H1 (cell line): ENCODE results near the gene GRIK4. TPM values are rescaled to one million over a fixed set of nuclear protein-coding genes. Genes with fewer than 3 reads are reported as not detected.

ENCODE experiments used
- CTCF ChIA-PET: fragments of 300-600 bp; sonication (Branson Sonifier 250); formaldehyde crosslinking; loops from one replicate; lab custom pipeline; 2021; ENCODE audit not compliant: partially characterized antibody; lab: Charles Lee
- POLR2A ChIA-PET: fragments of 300-600 bp; sonication (Branson Sonifier 250); formaldehyde crosslinking; loops from one replicate; lab custom pipeline; 2021; ENCODE audit warnings: inconsistent platforms; ENCODE audit not compliant: partially characterized antibody; lab: Charles Lee
- DNase-seq, 2 experiments: peaks; one replicate each; pipeline versions ENCODE4 v3.0.0 to v3.0.0-alpha.2; 2010 to 2022; ENCODE audit warnings: low spot score in 2 of 2, low read depth in 1 of 2, mixed read lengths in 1 of 2
- FAIRE-seq: peaks from 2 replicates; lab custom pipeline; 2011; peaks lifted over from hg19 to GRCh38; lab: Jason Lieb, UNC
- H2AFZ ChIP-seq: 2 replicates; pipeline ENCODE4 v1.8.1; 2012; ENCODE audit warnings: low read length, inconsistent platforms
- H2AK5ac ChIP-seq: 2 replicates; pipeline ENCODE4 v1.6.1; 2013; ENCODE audit warnings: low read depth, low read length
- H2BK120ac ChIP-seq: replicated peaks from 2 replicates; pipeline ENCODE3; 2013; ENCODE audit warnings: low read depth, low read length, inconsistent platforms
- H2BK12ac ChIP-seq: 2 replicates; pipeline ENCODE4 v1.6.1; 2013; ENCODE audit warnings: low read depth, low read length
- H2BK15ac ChIP-seq: 2 replicates; pipeline ENCODE4 v1.6.1; 2013; ENCODE audit warnings: low read length
- H2BK20ac ChIP-seq: 2 replicates; pipeline ENCODE4 v1.6.1; 2013; ENCODE audit warnings: low read length
- H2BK5ac ChIP-seq: 2 replicates; pipeline ENCODE4 v1.6.1; 2013; ENCODE audit warnings: low read depth, low read length
- H3K14ac ChIP-seq: 2 replicates; pipeline ENCODE4 v1.6.1; 2013; ENCODE audit warnings: inconsistent platforms; ENCODE audit not compliant: insufficient read length
- H3K18ac ChIP-seq: 2 replicates; pipeline ENCODE4 v1.6.1; 2013; ENCODE audit warnings: low read length; ENCODE audit errors: extremely low read depth
- H3K23ac ChIP-seq: 2 replicates; pipeline ENCODE4 v1.6.1; 2013; ENCODE audit warnings: inconsistent platforms; ENCODE audit not compliant: insufficient read length
- H3K23me2 ChIP-seq: 2 replicates; pipeline ENCODE4 v1.6.1; 2013; ENCODE audit warnings: low read depth, low read length
- H3K27ac ChIP-seq: 2 replicates; pipeline ENCODE4 v1.6.1; 2011; ENCODE audit warnings: low read depth, low read length, inconsistent platforms
- H3K27me3 ChIP-seq, 4 experiments: replicated peaks in 1 of 4; 1 replicate in 1 of 4; 2 replicates in 3 of 4; pipeline versions ENCODE4 v1.6.1 to v1.8.1; 2011 to 2013; ENCODE audit warnings: low read length in 3 of 4, mild to moderate bottlenecking in 3 of 4, inconsistent platforms in 2 of 4, mixed read lengths in 2 of 4, moderate library complexity in 1 of 4; ENCODE audit not compliant: control insufficient read depth in 3 of 4, insufficient read depth in 3 of 4; ENCODE audit errors: extremely low read depth in 1 of 4
- H3K36me3 ChIP-seq, 4 experiments: 2 replicates each; pipeline versions ENCODE4 v1.6.1 to v1.8.1; 2011 to 2013; ENCODE audit warnings: mild to moderate bottlenecking in 4 of 4, low read length in 3 of 4, moderate library complexity in 2 of 4, control low read depth in 1 of 4, inconsistent platforms in 1 of 4; ENCODE audit not compliant: insufficient read depth in 4 of 4, control insufficient read depth in 2 of 4
- H3K4ac ChIP-seq: replicated peaks from 2 replicates; pipeline ENCODE3; 2013; ENCODE audit warnings: low read length, low read depth, mixed read lengths, inconsistent platforms; ENCODE audit not compliant: insufficient read length
- H3K4me1 ChIP-seq, 4 experiments: replicated peaks in 1 of 4; 1 replicate in 1 of 4; 2 replicates in 3 of 4; pipeline versions ENCODE4 v1.6.1 to v1.8.1; 2011 to 2013; ENCODE audit warnings: low read length in 3 of 4, inconsistent platforms in 2 of 4, mixed read lengths in 1 of 4; ENCODE audit not compliant: insufficient read depth in 4 of 4, control insufficient read depth in 3 of 4
- H3K4me2 ChIP-seq, 2 experiments: 2 replicates each; pipeline versions ENCODE4 v1.6.1 to v1.8.1; 2011 to 2013; ENCODE audit warnings: low read depth in 2 of 2, low read length in 2 of 2, control low read depth in 1 of 2, inconsistent platforms in 1 of 2, mild to moderate bottlenecking in 1 of 2; ENCODE audit not compliant: insufficient read depth in 1 of 2
- H3K4me3 ChIP-seq, 4 experiments: fragments of 200-600, 300-600 bp in 1 of 4; sonication (generic), shearing (Covaris generic), sonication (Bioruptor Twin) in 1 of 4; 2 replicates each; pipeline versions ENCODE4 v1.5.1 to v1.8.1; 2011 to 2016; ENCODE audit warnings: low read length in 4 of 4, low read depth in 3 of 4, control low read depth in 2 of 4, inconsistent platforms in 2 of 4, mild to moderate bottlenecking in 2 of 4, mixed read lengths in 1 of 4, moderate library complexity in 1 of 4; ENCODE audit not compliant: insufficient read depth in 2 of 4; ENCODE audit errors: extremely low read depth in 1 of 4
- H3K56ac ChIP-seq: replicated peaks from 2 replicates; pipeline ENCODE3; 2013; ENCODE audit warnings: low read depth, mild to moderate bottlenecking, mixed read lengths, low read length, inconsistent platforms; ENCODE audit not compliant: insufficient read length
- H3K79me1 ChIP-seq: 2 replicates; pipeline ENCODE4 v1.6.1; 2013; ENCODE audit warnings: low read depth, low read length, control low read depth
- H3K79me2 ChIP-seq, 2 experiments: 2 replicates each; pipeline versions ENCODE4 v1.6.1 to v1.8.1; 2012 to 2013; ENCODE audit warnings: low read length in 2 of 2, mild to moderate bottlenecking in 2 of 2, inconsistent platforms in 1 of 2; ENCODE audit not compliant: insufficient read depth in 2 of 2, control insufficient read depth in 1 of 2
- H3K9ac ChIP-seq, 4 experiments: replicated peaks in 1 of 4; 1 replicate in 1 of 4; 2 replicates in 3 of 4; pipeline versions ENCODE4 v1.6.1 to v1.8.1; 2011 to 2013; ENCODE audit warnings: low read depth in 3 of 4, low read length in 3 of 4, control low read depth in 2 of 4, mild to moderate bottlenecking in 2 of 4, moderate library complexity in 2 of 4, inconsistent platforms in 1 of 4; ENCODE audit errors: extremely low read depth in 1 of 4
- H3K9me3 ChIP-seq, 2 experiments: 2 replicates each; pipeline versions ENCODE4 v1.6.1 to v1.8.1; 2012 to 2013; ENCODE audit warnings: mild to moderate bottlenecking in 2 of 2, moderate library complexity in 2 of 2, control low read depth in 1 of 2, inconsistent platforms in 1 of 2, low read depth in 1 of 2, low read length in 1 of 2, mixed read lengths in 1 of 2; ENCODE audit not compliant: insufficient read depth in 2 of 2
- H4K20me1 ChIP-seq, 2 experiments: replicated peaks in 1 of 2; 2 replicates each; pipeline versions ENCODE3 to v1.8.1; 2011 to 2013; ENCODE audit warnings: inconsistent platforms in 2 of 2, low read length in 2 of 2, mild to moderate bottlenecking in 1 of 2; ENCODE audit not compliant: insufficient read depth in 2 of 2, control insufficient read depth in 1 of 2
- H4K5ac ChIP-seq: 2 replicates; pipeline ENCODE4 v1.6.1; 2013; ENCODE audit warnings: low read length, low read depth, mixed read lengths, inconsistent platforms; ENCODE audit not compliant: insufficient read length
- H4K8ac ChIP-seq: 2 replicates; pipeline ENCODE4 v1.8.0; 2013; ENCODE audit warnings: mild to moderate bottlenecking, moderate library complexity, low read length, inconsistent platforms; ENCODE audit not compliant: insufficient read depth; ENCODE audit errors: extremely low read depth
- H4K91ac ChIP-seq: replicated peaks from 2 replicates; pipeline ENCODE3; 2013; ENCODE audit warnings: low read length, mixed read lengths, inconsistent platforms; ENCODE audit not compliant: insufficient read length
- CTBP2 ChIP-seq: IDR thresholded peaks from 2 replicates; pipeline ENCODE4 v1.7.0; 2011; ENCODE audit warnings: borderline replicate concordance, mild to moderate bottlenecking, moderate library complexity, mixed read lengths, low read length; ENCODE audit not compliant: insufficient read depth, insufficient read length
- EP300 ChIP-seq, 2 experiments: IDR thresholded peaks; 1 replicate in 1 of 2; 2 replicates in 1 of 2; pipeline ENCODE4 v1.6.1; 2011 to 2012; ENCODE audit warnings: low read depth in 2 of 2, low read length in 2 of 2, mild to moderate bottlenecking in 2 of 2, borderline replicate concordance in 1 of 2, inconsistent platforms in 1 of 2, moderate library complexity in 1 of 2
- EZH2 ChIP-seq: fragments of 200-600 bp; sonication (generic); IDR thresholded peaks from 2 replicates; pipeline ENCODE4 v1.7.1; 2012; ENCODE audit warnings: low read depth, mild to moderate bottlenecking, moderate library complexity, low read length, inconsistent platforms; ENCODE audit not compliant: severe bottlenecking
- GTF2F1 ChIP-seq: IDR thresholded peaks from 2 replicates; pipeline ENCODE4 v1.6.1; 2012; ENCODE audit warnings: low read depth, low read length, improper control_type of control experiment, borderline replicate concordance
- KDM4A ChIP-seq: IDR thresholded peaks from one replicate; pipeline ENCODE4 v1.7.1; 2012; ENCODE audit warnings: low read depth, mild to moderate bottlenecking, moderate library complexity, low read length, inconsistent platforms; ENCODE audit not compliant: severe bottlenecking
- NRF1 ChIP-seq: IDR thresholded peaks from 2 replicates; pipeline ENCODE4 v1.6.1; 2011; ENCODE audit warnings: mild to moderate bottlenecking, low read depth, low read length, improper control_type of control experiment
- PHF8 ChIP-seq: fragments of 200-600 bp; sonication (generic); conservative IDR thresholded peaks from 2 replicates; pipeline ENCODE4 v1.7.1; 2012; ENCODE audit warnings: low read depth, mild to moderate bottlenecking, inconsistent platforms, low read length, moderate library complexity
- RFX5 ChIP-seq: IDR thresholded peaks from 2 replicates; pipeline ENCODE4 v1.6.1; 2011; ENCODE audit warnings: low read depth, low read length, improper control_type of control experiment, borderline replicate concordance
- RXRA ChIP-seq: IDR thresholded peaks from 2 replicates; pipeline ENCODE4 v1.6.1; 2011; ENCODE audit warnings: low read depth, mild to moderate bottlenecking, low read length, moderate library complexity; ENCODE audit not compliant: insufficient read depth
- SP2 ChIP-seq: IDR thresholded peaks from 2 replicates; pipeline ENCODE4 v1.6.1; 2012; ENCODE audit warnings: mild to moderate bottlenecking, low read length, inconsistent platforms
- SP4 ChIP-seq: IDR thresholded peaks from 2 replicates; pipeline ENCODE4 v1.6.1; 2012; ENCODE audit warnings: low read length, inconsistent platforms
- TBP ChIP-seq: IDR thresholded peaks from 2 replicates; pipeline ENCODE4 v1.6.1; 2011; ENCODE audit warnings: low read depth, low read length, improper control_type of control experiment
- TEAD4 ChIP-seq: IDR thresholded peaks from 2 replicates; pipeline ENCODE4 v1.6.1; 2012; ENCODE audit warnings: low read depth, low read length, inconsistent platforms, mixed read lengths
- WGBS, 2 experiments: shearing (Covaris generic) in 1 of 2; methylation state at CpG; one replicate each; pipeline versions ENCODE4 v1.1.6 to v1.1.7; 2013 to 2015; ENCODE audit warnings: low lambda C conversion rate in 2 of 2, mixed read lengths in 2 of 2, inconsistent platforms in 1 of 2, low coverage in 1 of 2, missing lambda C conversion rate in 1 of 2; ENCODE audit not compliant: insufficient replicate concordance in 2 of 2, insufficient coverage in 1 of 2, insufficient read length in 1 of 2; ENCODE audit errors: extremely low coverage in 1 of 2, missing lambda C conversion rate in 1 of 2; 5-methylcytosine and 5-hydroxymethylcytosine counted together
- polyA plus RNA-seq, 7 experiments: library from polyadenylated mRNA; depleted of rRNA in 3 of 7; stranded (reverse) in 5 of 7; unstranded in 2 of 7; fragments of >200 nt in 5 of 7; fragments of 200-250 nt in 2 of 7; gene quantifications; 1 replicate in 5 of 7; 2 replicates in 1 of 7; 4 replicates in 1 of 7; pipeline versions ENCODE4 v1.2.1 to v1.2.3, GENCODE V29; 2011 to 2013; ENCODE audit warnings: missing spikeins in 2 of 7, mixed read lengths in 2 of 7
- total RNA-seq: library from RNA; stranded (reverse); fragmentation: NEBNext Ultra II Directional; extraction: Animal tissue kit (Norgen Biotek cat#: 25700); gene quantifications from 2 replicates; pipeline ENCODE4 v1.2.1, GENCODE V29; 2021
- TF ChIP-seq, protein P1 (sequence below): IDR thresholded peaks from 2 replicates; pipeline ENCODE4 v1.6.1; 2012; ENCODE audit warnings: inconsistent platforms

GRIK4 gene
- total and polyA plus RNA-seq, 2 of the 8 experiments (the other 6 are each of a cell fraction or from before 2014, with no cell fraction given) = 1.2 to 2.9 TPM

GRCh38 chr11:120751550-120751949 lies 240.0 kb downstream of the GRIK4 start:
- H2BK15ac ChIP-seq = 0 out of 2 replicates have a peak overlapping the region, but pooled peaks have one; percentile 72
- WGBS, 2 experiments = 94% methylated on average over 7 of the region's 9 CpGs; no CpG with 5 or more reads in 1 of the 2 experiments
- no peak overlapping the region for H4K91ac ChIP-seq
- H3K23ac ChIP-seq = no peak overlapping the region
- no peak overlapping the region for H3K18ac ChIP-seq
- no peak overlapping the region for H3K4me2 ChIP-seq
- H4K20me1 ChIP-seq = no peaks in the 10 kb centered on the region
- H2BK20ac ChIP-seq = no peak overlapping the region
- no peak for DNase-seq
- no peaks in the 10 kb centered on the region for H3K79me1 ChIP-seq
- no peak overlapping the region for H3K4ac ChIP-seq
- no peaks in the 10 kb centered on the region for H3K79me2 ChIP-seq
- FAIRE-seq = no peak
- no peak overlapping the region for H2BK12ac ChIP-seq
- no peak overlapping the region for H4K5ac ChIP-seq
- H4K8ac ChIP-seq = no peak overlapping the region
- H3K36me3 ChIP-seq = no peaks in the 10 kb centered on the region
- no peak overlapping the region for H3K4me3 ChIP-seq
- no peak overlapping the region for H2AK5ac ChIP-seq
- no peak overlapping the region for H3K14ac ChIP-seq
- no peak overlapping the region for H2BK120ac ChIP-seq
- ChIA-PET POLR2A (interaction anchor here (0.6 to 1.4 kb wide), 2 partner anchors 8 to 15 kb away, joined by 3 read pairs; no protein-coding TSS in a partner anchor), CTCF (interaction anchor here (0.5 to 2.1 kb wide), 8 partner anchors 39 to 178 kb away, joined by 3 to 10 read pairs (median 4); no protein-coding TSS in a partner anchor)
- H2BK5ac ChIP-seq = no peak overlapping the region
- H2AFZ ChIP-seq = no peak overlapping the region
- no peak overlapping the region for H3K9ac ChIP-seq
- no peak overlapping the region for H3K56ac ChIP-seq
- H3K9me3 ChIP-seq = no peaks in the 10 kb centered on the region
- H3K4me1 ChIP-seq = peaks cover 0 to 8% (median 4%) of the 10 kb centered on the region in 4 experiments; a peak in 4 of 7 replicates
- no peaks in the 10 kb centered on the region for H3K23me2 ChIP-seq
- H3K27me3 ChIP-seq = peaks cover 0 to 2% (median 0%) of the 10 kb centered on the region in 4 experiments; a peak in 1 of 7 replicates
- no peak overlapping the region for H3K27ac ChIP-seq
- TF ChIP-seq EP300 (IDR thresholded peaks at IDR 0.05; ENCODE audit: borderline replicate concordance in 1 of 2, low read depth in 2 of 2, low read length in 2 of 2) (no peak), EZH2 (no peak), SP4 (no peak), PHF8 (no peak), TEAD4 (no peak), SP2 (no peak), RXRA (no peak), KDM4A (no peak), CTBP2 (no peak), GTF2F1 (no peak), NRF1 (no peak), TBP (no peak), RFX5 (no peak)
- TF ChIP-seq, protein P1, sequence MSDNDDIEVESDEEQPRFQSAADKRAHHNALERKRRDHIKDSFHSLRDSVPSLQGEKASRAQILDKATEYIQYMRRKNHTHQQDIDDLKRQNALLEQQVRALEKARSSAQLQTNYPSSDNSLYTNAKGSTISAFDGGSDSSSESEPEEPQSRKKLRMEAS = no peak
